ENCODE measurements around the gene EVL. TPM values are rescaled to one million over a fixed set of nuclear protein-coding genes. Genes with fewer than 3 reads are reported as not detected.
"Not testable (repeated sequence)": the region's sequence is repeated elsewhere in the genome, so short reads cannot be mapped to it uniquely, and the experiment has no call there.

The EVL gene
- total RNA-seq, 1 donor from 2014 or later, result 157 TPM

DNA sequence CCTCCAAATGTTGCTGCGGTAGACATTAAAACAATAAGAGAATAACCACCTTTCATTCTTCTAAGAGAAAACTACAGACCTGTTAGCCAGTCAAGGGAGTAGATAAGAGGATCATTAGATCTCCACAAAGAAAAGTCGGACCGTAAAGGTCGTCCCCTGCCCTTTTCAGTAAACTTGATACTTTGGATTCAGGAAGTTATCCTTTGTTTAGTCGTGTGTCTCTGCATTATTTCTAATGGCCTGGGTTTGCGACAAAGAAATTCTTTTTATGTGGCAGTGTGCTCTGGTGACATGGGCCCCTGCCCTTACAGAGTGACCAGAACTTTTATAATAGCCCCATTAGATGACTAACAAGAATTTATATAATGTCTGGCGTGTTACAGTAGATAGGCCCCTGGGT, 44.6 kb upstream of the EVL start:
- Mint-ChIP-seq H3K36me3 (ENCODE audit: unreplicated experiment) (peaks cover 2% of the 10 kb centered on the region), H3K4me1 (ENCODE audit: unreplicated experiment) (peaks cover 77% of the 10 kb centered on the region), H3K4me3 (ENCODE audit: unreplicated experiment) (no peak overlapping the region), H3K9me3 (ENCODE audit: unreplicated experiment) (no peaks in the 10 kb centered on the region), H3K27ac (ENCODE audit: unreplicated experiment) (peak overlapping the region; percentile 78), H3K27me3 (ENCODE audit: unreplicated experiment) (no peaks in the 10 kb centered on the region)
- TF ChIP-seq, protein P1, sequence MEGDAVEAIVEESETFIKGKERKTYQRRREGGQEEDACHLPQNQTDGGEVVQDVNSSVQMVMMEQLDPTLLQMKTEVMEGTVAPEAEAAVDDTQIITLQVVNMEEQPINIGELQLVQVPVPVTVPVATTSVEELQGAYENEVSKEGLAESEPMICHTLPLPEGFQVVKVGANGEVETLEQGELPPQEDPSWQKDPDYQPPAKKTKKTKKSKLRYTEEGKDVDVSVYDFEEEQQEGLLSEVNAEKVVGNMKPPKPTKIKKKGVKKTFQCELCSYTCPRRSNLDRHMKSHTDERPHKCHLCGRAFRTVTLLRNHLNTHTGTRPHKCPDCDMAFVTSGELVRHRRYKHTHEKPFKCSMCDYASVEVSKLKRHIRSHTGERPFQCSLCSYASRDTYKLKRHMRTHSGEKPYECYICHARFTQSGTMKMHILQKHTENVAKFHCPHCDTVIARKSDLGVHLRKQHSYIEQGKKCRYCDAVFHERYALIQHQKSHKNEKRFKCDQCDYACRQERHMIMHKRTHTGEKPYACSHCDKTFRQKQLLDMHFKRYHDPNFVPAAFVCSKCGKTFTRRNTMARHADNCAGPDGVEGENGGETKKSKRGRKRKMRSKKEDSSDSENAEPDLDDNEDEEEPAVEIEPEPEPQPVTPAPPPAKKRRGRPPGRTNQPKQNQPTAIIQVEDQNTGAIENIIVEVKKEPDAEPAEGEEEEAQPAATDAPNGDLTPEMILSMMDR (IDR thresholded peaks at IDR 0.05), result no peak
- DNase-seq (ENCODE audit: extremely low spot score, unreplicated experiment), result no peak

DNA sequence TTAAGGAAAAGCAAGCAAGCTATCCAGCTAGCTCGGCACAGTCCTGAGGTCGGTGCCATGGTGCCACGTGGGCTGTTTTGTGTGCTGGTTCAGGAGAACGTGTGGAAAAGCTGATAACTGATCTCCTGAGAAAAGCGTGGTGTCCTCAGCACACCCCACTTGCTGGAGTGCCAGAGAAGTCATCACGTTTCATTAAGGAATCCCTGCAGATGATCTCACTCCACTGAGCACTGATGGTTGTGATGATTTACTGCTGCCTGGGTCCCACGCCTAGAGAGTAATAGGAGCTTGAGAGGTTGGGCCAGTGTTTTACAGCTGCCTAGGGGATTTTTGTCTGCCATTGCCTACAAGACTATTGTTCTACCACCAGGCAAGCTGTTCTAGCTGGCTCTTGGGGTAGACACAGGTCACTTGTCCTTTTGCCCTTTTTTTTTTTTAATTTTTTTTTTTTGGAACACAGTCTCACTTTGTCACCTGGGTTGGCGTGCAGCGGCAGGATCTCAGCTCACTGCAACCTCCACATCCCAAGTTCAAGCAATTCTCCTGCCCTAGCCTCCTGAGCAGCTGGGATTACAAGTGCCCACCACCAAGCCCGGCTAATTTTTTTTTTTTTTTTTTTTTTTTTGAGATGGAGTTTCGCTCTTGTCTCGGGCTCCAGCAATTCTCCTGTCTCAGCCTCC, 42.3 kb upstream of the EVL start:
- Mint-ChIP-seq H3K27ac (ENCODE audit: unreplicated experiment) (peak overlapping the region; percentile 81), H3K4me3 (ENCODE audit: unreplicated experiment) (no peak overlapping the region), H3K9me3 (ENCODE audit: unreplicated experiment) (no peaks in the 10 kb centered on the region), H3K27me3 (ENCODE audit: unreplicated experiment) (no peaks in the 10 kb centered on the region), H3K36me3 (ENCODE audit: unreplicated experiment) (peaks cover 2% of the 10 kb centered on the region), H3K4me1 (ENCODE audit: unreplicated experiment) (peaks cover 82% of the 10 kb centered on the region)
- TF ChIP-seq, protein P1 (IDR thresholded peaks at IDR 0.05), result no peak
- no peak for DNase-seq (ENCODE audit: extremely low spot score, unreplicated experiment)

DNA sequence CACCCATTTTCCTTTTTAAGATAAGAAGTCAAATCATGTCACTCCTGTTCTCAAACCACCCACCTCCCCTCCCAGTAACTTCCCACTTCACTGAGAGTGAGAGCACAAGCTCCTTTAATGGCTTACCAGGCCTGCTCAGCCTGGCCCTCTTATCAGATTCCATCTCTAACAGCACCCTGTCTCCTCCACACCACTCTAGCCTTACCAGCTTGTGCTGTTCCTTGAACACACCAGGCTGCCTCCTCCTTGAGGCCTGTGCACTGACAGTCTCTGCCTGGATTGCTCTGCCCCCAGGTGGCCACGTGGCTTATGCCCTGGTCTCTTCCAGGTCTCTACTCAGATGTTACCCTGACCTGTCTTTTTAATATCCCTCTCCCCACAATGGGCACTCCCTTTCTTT, 40.1 kb upstream of the EVL start:
- Mint-ChIP-seq H3K36me3 (ENCODE audit: unreplicated experiment) (peaks cover 2% of the 10 kb centered on the region), H3K9me3 (ENCODE audit: unreplicated experiment) (no peaks in the 10 kb centered on the region), H3K4me1 (ENCODE audit: unreplicated experiment) (peaks cover 82% of the 10 kb centered on the region), H3K4me3 (ENCODE audit: unreplicated experiment) (no peak overlapping the region), H3K27ac (ENCODE audit: unreplicated experiment) (peak overlapping the region; percentile 81), H3K27me3 (ENCODE audit: unreplicated experiment) (no peaks in the 10 kb centered on the region)
- no peak for DNase-seq (ENCODE audit: extremely low spot score, unreplicated experiment)
- TF ChIP-seq, protein P1 (IDR thresholded peaks at IDR 0.05), result peak; percentile 38

DNA sequence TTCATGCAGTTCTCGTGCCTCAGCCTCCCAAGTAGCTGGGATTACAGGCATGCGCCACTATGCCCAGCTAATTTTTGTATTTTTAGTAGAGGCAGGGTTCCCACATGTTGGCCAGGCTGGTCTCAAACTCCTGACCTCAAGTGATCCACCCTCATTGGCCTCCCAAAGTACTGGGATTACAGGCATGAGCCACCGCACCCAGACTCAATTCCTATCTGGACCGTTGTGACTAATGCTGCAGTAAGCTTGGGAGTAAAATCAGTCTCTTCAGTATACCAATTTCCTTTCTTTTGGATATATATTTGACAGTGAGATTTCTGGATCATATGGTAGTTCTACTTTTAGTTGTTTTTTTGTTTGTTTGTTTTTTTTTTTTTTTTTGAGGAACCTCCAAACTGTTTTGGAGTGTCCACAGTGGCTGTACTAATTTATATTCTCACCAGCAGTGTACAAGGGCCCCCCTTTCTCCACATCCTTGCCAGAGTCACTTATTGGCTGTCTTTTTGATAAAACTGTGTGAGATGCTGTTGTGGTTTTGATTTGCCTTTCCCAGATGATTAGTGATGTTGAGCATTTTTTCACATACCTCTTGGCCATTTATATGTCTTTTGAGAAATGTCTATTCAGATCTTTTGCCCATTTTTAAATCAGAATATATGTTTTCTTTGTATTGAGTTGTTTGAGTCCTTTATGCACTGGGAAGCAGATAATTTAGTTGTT, 37.3 kb upstream of the EVL start:
- Mint-ChIP-seq H3K36me3 (ENCODE audit: unreplicated experiment) (no peaks in the 10 kb centered on the region), H3K27me3 (ENCODE audit: unreplicated experiment) (no peaks in the 10 kb centered on the region), H3K4me1 (ENCODE audit: unreplicated experiment) (peaks cover 86% of the 10 kb centered on the region), H3K4me3 (ENCODE audit: unreplicated experiment) (no peak overlapping the region), H3K9me3 (ENCODE audit: unreplicated experiment) (no peaks in the 10 kb centered on the region), H3K27ac (ENCODE audit: unreplicated experiment) (peak overlapping the region; percentile 98)
- no peak for DNase-seq (ENCODE audit: extremely low spot score, unreplicated experiment)
- TF ChIP-seq, protein P1 (IDR thresholded peaks at IDR 0.05), result no peak

DNA sequence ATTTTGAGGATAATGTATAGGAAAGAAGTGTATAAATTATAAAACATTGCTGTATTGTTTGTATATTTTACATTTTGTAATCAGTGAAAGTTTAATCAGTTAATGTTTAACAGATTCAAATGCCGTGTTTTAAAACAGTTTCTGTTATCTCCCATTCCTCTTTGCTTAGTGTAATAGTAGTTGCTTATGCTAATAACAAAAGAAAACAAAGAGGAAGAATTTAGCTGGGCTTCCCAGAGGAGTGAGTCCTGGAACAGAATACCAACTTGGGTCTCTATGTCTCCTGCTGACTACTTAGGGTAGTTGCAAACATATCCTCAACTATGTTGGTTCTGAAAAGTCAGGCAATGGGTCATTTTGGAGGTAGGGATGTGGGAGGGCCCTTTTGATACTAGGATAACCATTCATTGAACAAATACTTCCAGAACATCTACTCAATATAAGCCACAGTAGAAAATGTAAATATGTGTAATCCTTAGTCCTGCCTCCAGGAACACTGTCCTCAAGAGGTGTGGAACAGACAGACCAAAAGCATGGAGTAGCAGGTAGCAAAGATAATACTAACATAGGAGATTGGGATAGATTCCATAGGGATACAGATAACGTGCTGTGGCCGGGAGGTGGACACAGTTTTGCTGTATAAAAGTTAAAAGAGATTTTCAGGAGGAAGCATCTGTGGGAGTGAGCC, 36.1 kb upstream of the EVL start:
- no peak for DNase-seq (ENCODE audit: extremely low spot score, unreplicated experiment)
- H3K4me1 Mint-ChIP-seq (ENCODE audit: unreplicated experiment), result peaks cover 90% of the 10 kb centered on the region
- TF ChIP-seq, protein P1 (IDR thresholded peaks at IDR 0.05), result no peak
- no peaks in the 10 kb centered on the region for H3K36me3 Mint-ChIP-seq (ENCODE audit: unreplicated experiment)
- peak overlapping the region; percentile 19 for H3K4me3 Mint-ChIP-seq (ENCODE audit: unreplicated experiment)
- no peaks in the 10 kb centered on the region for H3K27me3 Mint-ChIP-seq (ENCODE audit: unreplicated experiment)
- peak overlapping the region; percentile 98 for H3K27ac Mint-ChIP-seq (ENCODE audit: unreplicated experiment)
- no peaks in the 10 kb centered on the region for H3K9me3 Mint-ChIP-seq (ENCODE audit: unreplicated experiment)

DNA sequence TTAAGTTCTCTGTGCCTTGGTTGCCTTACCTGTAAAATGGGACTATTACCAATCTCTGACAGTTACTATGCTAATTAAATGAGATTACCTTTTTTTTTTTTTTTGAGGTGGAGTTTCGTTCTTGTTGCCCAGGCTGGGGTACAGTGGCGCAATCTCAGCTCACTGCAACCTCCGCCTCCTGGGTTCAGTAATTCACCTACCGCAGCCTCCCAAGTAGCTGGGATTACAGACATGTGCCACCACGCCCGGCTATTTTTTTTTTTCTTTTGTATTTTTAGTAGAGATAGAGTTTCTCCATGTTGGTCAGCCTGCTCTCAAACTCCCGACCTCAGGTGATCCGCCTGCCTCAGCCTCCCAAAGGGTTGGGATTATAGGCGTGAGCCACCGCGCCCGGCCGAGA, 35.2 kb upstream of the EVL start:
- H3K4me3 Mint-ChIP-seq (ENCODE audit: unreplicated experiment); DNase-seq (ENCODE audit: extremely low spot score, unreplicated experiment); H3K9me3 Mint-ChIP-seq (ENCODE audit: unreplicated experiment); H3K27me3 Mint-ChIP-seq (ENCODE audit: unreplicated experiment); H3K36me3 Mint-ChIP-seq (ENCODE audit: unreplicated experiment): not testable (repeated sequence)
- Mint-ChIP-seq H3K4me1 (ENCODE audit: unreplicated experiment) (peaks cover 90% of the 10 kb centered on the region), H3K27ac (ENCODE audit: unreplicated experiment) (peak overlapping the region; percentile 98)

Measured in osteocyte (in vitro differentiated cells).